Nephron progenitor cell (in vitro differentiated cells): ENCODE data around the gene SOSTDC1.

Experiments used
- DNase-seq: peaks from one replicate; pipeline ENCODE4 v3.0.0; 2021
- H3K27ac Mint-ChIP-seq: 2 replicates; pipeline ENCODE4 v1.8.0; 2021; ENCODE audit warnings: mild to moderate bottlenecking, moderate library complexity, mixed read lengths
- H3K27me3 Mint-ChIP-seq: 2 replicates; pipeline ENCODE4 v1.8.0; 2021; ENCODE audit warnings: mild to moderate bottlenecking, low read depth, mixed read lengths; ENCODE audit not compliant: poor library complexity
- H3K36me3 Mint-ChIP-seq: 2 replicates; pipeline ENCODE4 v1.8.0; 2021; ENCODE audit warnings: low read depth, mixed read lengths
- H3K4me1 Mint-ChIP-seq: 2 replicates; pipeline ENCODE4 v1.8.0; 2021; ENCODE audit warnings: mixed read lengths
- H3K4me3 Mint-ChIP-seq: 2 replicates; pipeline ENCODE4 v1.8.0; 2021; ENCODE audit warnings: mild to moderate bottlenecking, moderate library complexity, mixed read lengths
- H3K9me3 Mint-ChIP-seq: 2 replicates; pipeline ENCODE4 v1.8.0; 2021; ENCODE audit warnings: mild to moderate bottlenecking, moderate library complexity, mixed read lengths
- CTCF ChIP-seq: fragments of 200-600 bp; sonication (generic); IDR thresholded peaks from 2 replicates; pipeline ENCODE4 v1.5.0; 2021; ENCODE audit warnings: antibody characterized with exemption

SOSTDC1 gene

GRCh38 chr7:16479161-16479560, 13.6 kb upstream of the SOSTDC1 start:
- Mint-ChIP-seq H3K27ac (no peak overlapping the region), H3K36me3 (no peaks in the 10 kb centered on the region), H3K9me3 (no peaks in the 10 kb centered on the region), H3K4me3 (no peak overlapping the region), H3K4me1 (no peaks in the 10 kb centered on the region), H3K27me3 (no peaks in the 10 kb centered on the region)
- no peak for DNase-seq
- TF ChIP-seq CTCF = no peak

GRCh38 chr7:16471933-16472332, 6.4 kb upstream of the SOSTDC1 start:
- H3K27me3 Mint-ChIP-seq = peaks cover 3% of the 10 kb centered on the region
- no peak overlapping the region for H3K27ac Mint-ChIP-seq
- H3K36me3 Mint-ChIP-seq = no peaks in the 10 kb centered on the region
- no peak for TF ChIP-seq CTCF
- no peak overlapping the region for H3K4me3 Mint-ChIP-seq
- H3K4me1 Mint-ChIP-seq = no peaks in the 10 kb centered on the region
- no peaks in the 10 kb centered on the region for H3K9me3 Mint-ChIP-seq
- DNase-seq = no peak

- H3K27me3 Mint-ChIP-seq = peaks cover 3% of the 10 kb centered on the region
- H3K27ac Mint-ChIP-seq = no peak overlapping the region
- no peak overlapping the region for H3K4me3 Mint-ChIP-seq
- peaks cover 26% of the 10 kb centered on the region for H3K4me1 Mint-ChIP-seq
- no peak for TF ChIP-seq CTCF
- no peaks in the 10 kb centered on the region for H3K9me3 Mint-ChIP-seq
- H3K36me3 Mint-ChIP-seq = no peaks in the 10 kb centered on the region
- DNase-seq = no peak
These were observed 1.4 kb downstream of the SOSTDC1 start for GRCh38 chr7:16463949-16464715.

GRCh38 chr7:16463520-16463919, 2.0 kb downstream of the SOSTDC1 start:
- H3K36me3 Mint-ChIP-seq = no peaks in the 10 kb centered on the region
- no peak overlapping the region for H3K4me3 Mint-ChIP-seq
- no peak for DNase-seq
- peaks cover 26% of the 10 kb centered on the region for H3K4me1 Mint-ChIP-seq
- peaks cover 3% of the 10 kb centered on the region for H3K27me3 Mint-ChIP-seq
- H3K9me3 Mint-ChIP-seq = no peaks in the 10 kb centered on the region
- no peak for TF ChIP-seq CTCF
- H3K27ac Mint-ChIP-seq = no peak overlapping the region

- Mint-ChIP-seq H3K27me3 (no peaks in the 10 kb centered on the region), H3K4me3 (no peak overlapping the region), H3K36me3 (no peaks in the 10 kb centered on the region), H3K27ac (no peak overlapping the region), H3K9me3 (no peaks in the 10 kb centered on the region), H3K4me1 (peaks cover 26% of the 10 kb centered on the region)
- TF ChIP-seq CTCF = no peak
- no peak for DNase-seq
These were observed 3.1 kb downstream of the SOSTDC1 start for GRCh38 chr7:16462431-16462889.
